Measurements from ENCODE around the gene RUNX3.

RUNX3 gene

GRCh38 chr1:24921938-24922662 lies 8.0 kb downstream of the RUNX3 start:
- no peak for TF ChIP-seq CTCF (IDR thresholded peaks at IDR 0.05)
- no peak overlapping the region for H3K27ac ChIP-seq
- H3K4me3 ChIP-seq, result no peak overlapping the region
- DNase-seq, result no peak
- intact Hi-C loops (cut with DNase I; ENCODE audit: low total_unique reads), result no loop called here
- no peaks in the 10 kb centered on the region for H3K9me3 ChIP-seq
- H3K36me3 ChIP-seq, result peaks cover 0 to 4% (median 0%) of the 10 kb centered on the region in 3 donors
- H3K27me3 ChIP-seq, result peaks cover 0 to 19% of the 10 kb centered on the region in 2 donors
- H3K4me1 ChIP-seq, result peaks cover 0 to 16% (median 4%) of the 10 kb centered on the region in 4 donors

- H3K4me1 ChIP-seq, result peaks cover 0 to 16% (median 4%) of the 10 kb centered on the region in 4 donors
- intact Hi-C loops (cut with DNase I; ENCODE audit: low total_unique reads), result no loop called here
- TF ChIP-seq CTCF (IDR thresholded peaks at IDR 0.05), result no peak
- H3K36me3 ChIP-seq, result peaks cover 0 to 10% (median 0%) of the 10 kb centered on the region in 3 donors
- DNase-seq, result no peak
- H3K27me3 ChIP-seq, result peaks cover 0 to 15% of the 10 kb centered on the region in 2 donors
- no peaks in the 10 kb centered on the region for H3K9me3 ChIP-seq
- no peak overlapping the region for H3K27ac ChIP-seq
- no peak overlapping the region for H3K4me3 ChIP-seq
Measured at GRCh38 chr1:24921412-24921811, 8.7 kb downstream of the RUNX3 start.

GRCh38 chr1:24920533-24920925 lies 9.5 kb downstream of the RUNX3 start:
- intact Hi-C loops (cut with DNase I; ENCODE audit: low total_unique reads), result no loop called here
- H3K27me3 ChIP-seq, result peaks cover 0 to 10% of the 10 kb centered on the region in 2 donors
- DNase-seq, result no peak
- peaks cover 0 to 10% (median 0%) of the 10 kb centered on the region in 3 donors for H3K36me3 ChIP-seq
- peak overlapping the region; percentile 13 to 36 for H3K4me3 ChIP-seq
- peaks cover 0 to 16% (median 4%) of the 10 kb centered on the region in 4 donors for H3K4me1 ChIP-seq
- no peak overlapping the region for H3K27ac ChIP-seq
- no peaks in the 10 kb centered on the region for H3K9me3 ChIP-seq
- no peak for TF ChIP-seq CTCF (IDR thresholded peaks at IDR 0.05)

- Histone ChIP-seq H3K4me1 (peaks cover 0 to 16% (median 4%) of the 10 kb centered on the region in 4 donors), H3K27ac (no peak overlapping the region), H3K4me3 (peak overlapping the region; percentile 13 to 36), H3K27me3 (peaks cover 0 to 4% of the 10 kb centered on the region in 2 donors), H3K9me3 (no peaks in the 10 kb centered on the region), H3K36me3 (peaks cover 0 to 10% (median 0%) of the 10 kb centered on the region in 3 donors)
- no peak for TF ChIP-seq CTCF (IDR thresholded peaks at IDR 0.05)
- peak; percentile 46 to 80 for DNase-seq
- intact Hi-C loops (cut with DNase I; ENCODE audit: low total_unique reads), result no loop called here
Measured at GRCh38 chr1:24919791-24920532, 10.1 kb downstream of the RUNX3 start.

GRCh38 chr1:24918995-24919605 lies 11.0 kb downstream of the RUNX3 start:
- Histone ChIP-seq H3K9me3 (no peaks in the 10 kb centered on the region), H3K36me3 (peaks cover 0 to 10% (median 0%) of the 10 kb centered on the region in 3 donors), H3K4me1 (peaks cover 0 to 24% (median 4%) of the 10 kb centered on the region in 4 donors), H3K27me3 (no peaks in the 10 kb centered on the region), H3K27ac (no peak overlapping the region), H3K4me3 (no peak overlapping the region)
- intact Hi-C loops (cut with DNase I; ENCODE audit: low total_unique reads), result no loop called here
- no peak for DNase-seq
- no peak for TF ChIP-seq CTCF (IDR thresholded peaks at IDR 0.05)

All from tibial artery (tissue), 4 donors.